ENCODE data around the gene CXXC1. TPM values are rescaled to one million over a fixed set of nuclear protein-coding genes. Genes with fewer than 3 reads are reported as not detected.

CXXC1 gene
- total and polyA plus RNA-seq, 2 of the 13 experiments (the other 11 are each of a cell fraction or from before 2014, with no cell fraction given): 32.9 to 39.0 TPM

GRCh38 chr18:50287441-50288347 lies at the start of gene CXXC1 (continued):
- TF ChIP-seq MXD4 (CRISPR knock-in tag; IDR thresholded peaks at IDR 0.05) (peak; percentile 59), PRPF4 (IDR thresholded peaks at IDR 0.05; ENCODE audit: low read depth, low read length, poor library complexity, severe bottlenecking) (no peak), ZNF441 (CRISPR knock-in tag; IDR thresholded peaks at IDR 0.05; ENCODE audit: borderline replicate concordance) (no peak), MIER2 (CRISPR knock-in tag; IDR thresholded peaks at IDR 0.05) (no peak), TAF15 (IDR thresholded peaks at IDR 0.05; ENCODE audit: low read depth, low read length, poor library complexity, severe bottlenecking) (peak; percentile 70), CHD4 (IDR thresholded peaks at IDR 0.05; ENCODE audit: borderline replicate concordance, low read length) (no peak), NCOA1 (CRISPR knock-in tag; IDR thresholded peaks at IDR 0.05) (no peak), BATF2 (CRISPR knock-in tag; IDR thresholded peaks at IDR 0.05) (no peak), ZNF788 (CRISPR knock-in tag; IDR thresholded peaks at IDR 0.05; ENCODE audit: borderline replicate concordance) (peak; percentile 93; the same call in 1 of the 2 replicates), ZSCAN30 (CRISPR knock-in tag; IDR thresholded peaks at IDR 0.05) (no peak), ZNF7 (CRISPR knock-in tag; IDR thresholded peaks at IDR 0.05) (no peak), ZBTB25 (CRISPR knock-in tag; IDR thresholded peaks at IDR 0.05) (peak; percentile 88), ZNF614 (CRISPR knock-in tag; IDR thresholded peaks at IDR 0.05; ENCODE audit: borderline replicate concordance) (peak; percentile 55; the same call in 1 of the 2 replicates), TIGD3 (CRISPR knock-in tag; IDR thresholded peaks at IDR 0.05; ENCODE audit: borderline replicate concordance) (0 out of 2 replicates have a peak, but pooled peaks have one; percentile 65), RELA (CRISPR knock-in tag; IDR thresholded peaks at IDR 0.05) (0 out of 2 replicates have a peak, but pooled peaks have one; percentile 22), SAP130 (CRISPR knock-in tag; IDR thresholded peaks at IDR 0.05; ENCODE audit: low read depth) (peak; percentile 86), SOX13 (IDR thresholded peaks at IDR 0.05) (no peak), SOX13 (CRISPR knock-in tag; conservative IDR thresholded peaks at IDR 0.05 in 1 of 2, IDR thresholded peaks at IDR 0.05 in 1 of 2) (no peak), SATB2 (CRISPR knock-in tag; IDR thresholded peaks at IDR 0.05) (no peak), ZNF235 (CRISPR knock-in tag; IDR thresholded peaks at IDR 0.05; ENCODE audit: borderline replicate concordance) (0 out of 2 replicates have a peak, but pooled peaks have one; percentile 85)
